Stimulated activated CD8-positive, alpha-beta memory T cell treated with anti-CD3 and anti-CD28 coated beads, Interleukin-7, amount 100 ng/mL, for 48 hours (primary cell): ENCODE results near the gene HSD11B1L.
"Not testable (repeated sequence)": the region's sequence is repeated elsewhere in the genome, so short reads cannot be mapped to it uniquely, and the experiment has no call there.

Experiments
- DNase-seq, 2 donors: peaks; one replicate each; pipeline ENCODE4 v3.0.0-alpha.2; 2020; ENCODE audit warnings: low read depth in 1 of 2; ENCODE audit errors: extremely low read depth in 1 of 2

The HSD11B1L gene

DNA sequence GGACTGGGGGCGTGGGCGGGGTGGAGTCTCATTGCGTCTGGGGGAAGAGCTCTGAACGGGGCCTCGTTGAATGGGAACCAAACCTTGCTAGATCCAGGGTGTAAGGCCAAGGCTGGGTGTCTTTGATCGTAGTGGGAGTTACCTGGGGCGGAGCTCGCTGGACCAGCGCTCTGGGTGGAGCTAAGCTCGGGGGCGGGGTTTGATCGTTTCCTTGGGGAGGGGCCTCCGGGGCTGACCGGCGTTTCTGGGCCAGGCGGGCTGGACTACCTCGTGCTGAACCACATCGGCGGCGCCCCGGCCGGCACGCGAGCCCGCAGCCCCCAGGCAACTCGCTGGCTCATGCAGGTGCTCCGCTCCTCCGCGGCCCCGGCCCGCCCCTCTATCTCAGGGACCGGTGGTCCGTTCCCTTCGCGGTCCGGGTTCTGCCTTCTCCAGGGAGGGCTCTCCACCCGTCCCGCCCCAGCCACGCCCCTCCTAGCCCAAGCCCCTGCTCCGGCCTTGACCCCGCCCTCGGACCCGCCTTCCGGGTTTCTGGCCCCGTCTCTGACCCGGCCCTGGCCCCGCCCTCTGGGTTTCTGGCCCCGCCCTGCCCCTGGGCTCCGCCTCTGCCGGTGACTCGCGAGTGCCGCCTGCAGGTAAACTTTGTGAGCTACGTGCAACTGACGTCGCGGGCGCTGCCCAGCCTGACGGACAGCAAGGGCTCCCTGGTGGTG lies 6.0 kb downstream of the HSD11B1L start:
- peak; percentile 99 for DNase-seq

- no peak for DNase-seq
These were observed 6.8 kb downstream of the HSD11B1L start for GRCh38 chr19:5687360-5688198.

- not testable (repeated sequence) for DNase-seq
These were observed 7.5 kb downstream of the HSD11B1L start for GRCh38 chr19:5688262-5688881.

DNA sequence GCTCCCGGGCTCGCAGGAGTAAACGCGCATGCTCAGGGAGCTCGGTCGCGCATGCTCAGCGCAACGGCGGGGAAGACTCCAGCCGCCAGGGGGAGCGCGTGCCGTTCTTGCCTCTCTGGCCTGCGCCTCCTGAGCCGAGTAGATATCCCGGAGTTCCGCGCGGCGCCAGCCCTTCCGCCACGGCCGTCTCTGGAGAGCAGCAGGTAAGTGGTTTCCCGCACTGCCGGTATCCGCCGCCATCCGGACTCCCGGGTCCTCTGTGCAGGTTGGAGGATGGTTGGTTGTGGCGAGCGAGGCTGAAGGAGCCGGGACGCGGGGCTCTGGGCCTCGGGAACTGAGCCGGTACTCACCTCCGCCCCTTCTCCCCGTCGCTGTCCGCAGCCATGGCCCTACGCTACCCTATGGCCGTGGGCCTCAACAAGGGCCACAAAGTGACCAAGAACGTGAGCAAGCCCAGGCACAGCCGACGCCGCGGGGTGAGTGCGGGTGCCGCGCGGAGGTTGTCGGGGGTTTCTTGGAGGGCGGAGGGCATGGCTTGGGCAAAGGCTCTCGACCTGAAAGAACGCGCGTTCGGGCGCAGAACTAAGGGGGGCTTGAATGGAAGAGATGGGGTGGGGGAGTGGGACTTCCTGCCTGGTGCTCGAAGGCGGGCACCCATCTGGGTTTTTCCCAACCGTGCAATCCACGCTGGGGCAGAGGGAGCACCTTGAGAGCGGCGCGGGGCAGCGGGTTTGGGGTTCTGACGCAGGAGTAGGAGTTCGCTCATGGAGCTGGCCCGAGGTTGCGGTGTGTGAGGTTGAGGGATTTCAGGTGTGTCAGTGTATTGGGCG lies 9.5 kb downstream of the HSD11B1L start, which contains the start of gene RPL36:
TSS of gene RPL36 (plus strand) at position 171 of the 830 bp plus-strand sequence. CDS start at position 384, 213 bp downstream.
- DNase-seq: peak; percentile 95

DNA sequence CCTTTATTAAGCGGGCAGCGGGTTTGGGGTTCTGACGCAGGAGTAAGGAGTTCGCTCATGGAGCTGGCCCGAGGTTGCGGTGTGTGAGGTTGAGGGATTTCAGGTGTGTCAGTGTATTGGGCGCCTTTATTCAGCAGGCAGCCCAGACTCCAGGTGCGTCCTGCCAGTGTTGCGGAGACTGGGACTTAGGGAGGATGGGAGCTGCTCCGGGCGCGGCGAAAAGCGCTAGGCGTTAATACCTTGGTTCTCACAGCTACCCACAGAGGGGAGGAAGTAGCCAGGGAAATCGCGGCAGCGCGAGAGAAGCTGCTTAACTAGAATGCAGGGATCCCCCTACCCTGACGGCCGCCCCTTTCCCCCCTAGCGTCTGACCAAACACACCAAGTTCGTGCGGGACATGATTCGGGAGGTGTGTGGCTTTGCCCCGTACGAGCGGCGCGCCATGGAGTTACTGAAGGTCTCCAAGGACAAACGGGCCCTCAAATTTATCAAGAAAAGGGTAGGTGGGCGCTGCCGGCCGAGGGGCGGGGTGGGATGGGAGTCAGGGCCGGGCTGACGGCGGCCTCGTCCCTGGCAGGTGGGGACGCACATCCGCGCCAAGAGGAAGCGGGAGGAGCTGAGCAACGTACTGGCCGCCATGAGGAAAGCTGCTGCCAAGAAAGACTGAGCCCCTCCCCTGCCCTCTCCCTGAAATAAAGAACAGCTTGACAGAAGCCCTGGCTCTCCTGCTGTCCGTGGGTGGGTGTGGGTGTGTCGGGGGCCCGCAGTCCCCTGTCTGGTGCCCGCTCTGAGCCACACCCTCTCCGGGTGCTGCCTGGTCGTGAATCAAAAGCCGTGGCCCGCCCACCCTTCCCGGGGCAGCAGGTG lies 10.4 kb downstream of the HSD11B1L start:
- peak in 1 of 2 donors; percentile 69 for DNase-seq

DNA sequence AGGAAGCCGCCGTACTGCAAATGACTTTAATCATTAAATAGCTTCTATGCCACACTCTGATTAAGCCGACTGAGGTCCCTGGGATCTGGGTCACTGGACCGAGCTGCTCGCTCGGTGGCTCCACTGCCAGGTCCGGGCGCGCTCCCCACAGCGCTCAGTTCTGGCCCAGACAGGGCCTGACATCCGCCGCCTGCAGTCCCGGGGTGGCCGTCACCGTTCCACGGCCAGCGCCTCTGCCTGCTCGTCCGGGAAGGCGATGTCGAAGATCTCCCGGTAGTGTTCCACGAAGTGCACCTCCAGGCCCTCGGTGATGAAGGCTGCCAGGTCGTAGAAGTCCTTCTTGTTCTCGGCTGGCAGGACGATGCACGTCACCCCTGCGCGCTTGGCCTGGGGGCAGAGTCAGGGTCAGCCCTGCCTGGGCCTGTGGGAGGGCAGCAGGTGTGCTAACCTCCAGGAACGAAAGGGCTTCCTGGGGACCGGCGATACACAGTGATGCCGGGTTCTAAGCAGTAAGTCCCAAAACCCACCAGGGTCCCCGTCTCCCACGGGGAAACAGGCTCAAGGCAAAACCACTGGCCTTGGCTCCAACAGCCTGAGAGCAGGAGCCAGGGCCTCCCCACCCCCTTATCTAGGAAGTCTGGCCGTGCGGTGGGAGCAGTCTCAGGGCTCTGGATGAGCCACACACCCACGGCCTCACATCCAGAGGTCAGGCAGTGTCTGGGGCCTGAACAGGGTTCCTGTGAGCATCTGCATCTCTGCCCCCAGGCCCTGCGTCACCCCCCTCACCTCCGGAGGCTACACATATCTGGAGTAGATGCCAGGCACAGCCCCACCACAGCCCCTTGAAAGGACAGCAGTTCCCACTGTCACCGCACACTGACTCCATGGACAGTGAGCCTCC lies 11.2 kb downstream of the HSD11B1L start:
- DNase-seq: no peak

- DNase-seq: no peak
These were observed 11.9 kb downstream of the HSD11B1L start for GRCh38 chr19:5692723-5693194.

DNA sequence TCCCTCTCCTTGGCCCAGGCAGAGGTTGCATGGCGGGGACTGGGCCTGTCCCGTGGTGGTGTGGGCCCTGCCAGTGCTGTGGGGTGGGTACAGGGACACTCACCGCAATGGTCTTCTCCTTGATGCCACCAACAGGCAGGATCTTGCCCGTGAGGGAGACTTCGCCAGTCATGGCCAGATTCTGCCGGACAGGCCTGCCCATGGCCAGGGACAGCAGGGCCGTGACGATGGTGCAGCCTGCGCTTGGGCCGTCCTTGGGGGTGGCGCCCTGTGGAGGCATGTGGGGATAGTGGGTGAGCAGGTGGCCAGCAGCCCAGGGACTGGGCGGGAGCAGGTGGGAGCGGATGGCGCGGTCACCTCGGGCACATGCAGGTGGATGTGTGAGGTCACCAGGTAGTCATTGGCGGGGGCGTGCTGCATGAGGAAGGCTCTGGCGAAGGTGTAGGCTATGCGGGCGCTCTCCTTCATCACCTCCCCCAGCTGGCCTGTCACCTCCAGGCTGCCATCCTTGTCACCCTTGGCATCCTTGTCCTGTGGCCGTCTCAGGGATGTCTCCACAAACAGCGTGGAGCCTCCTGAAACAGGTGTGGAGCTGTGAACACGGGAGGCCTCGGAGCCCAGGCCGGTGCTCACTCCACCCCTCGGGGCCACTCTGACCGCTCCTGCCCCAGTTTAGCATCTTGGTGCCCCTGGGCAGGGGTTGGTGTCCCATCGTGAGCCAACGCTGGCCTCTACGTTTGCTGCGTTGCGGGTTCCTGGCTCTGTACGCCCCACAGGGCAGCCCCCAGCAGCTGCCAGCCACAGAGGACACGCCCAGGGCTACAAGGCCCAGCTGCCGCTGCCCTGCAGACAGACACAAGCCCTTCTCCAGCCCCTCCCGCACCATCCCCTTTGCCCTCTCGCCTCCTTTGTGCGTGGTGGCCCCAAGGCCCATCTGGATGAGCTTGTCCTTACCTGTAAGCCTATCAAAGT lies 12.7 kb downstream of the HSD11B1L start:
- DNase-seq: no peak

DNA sequence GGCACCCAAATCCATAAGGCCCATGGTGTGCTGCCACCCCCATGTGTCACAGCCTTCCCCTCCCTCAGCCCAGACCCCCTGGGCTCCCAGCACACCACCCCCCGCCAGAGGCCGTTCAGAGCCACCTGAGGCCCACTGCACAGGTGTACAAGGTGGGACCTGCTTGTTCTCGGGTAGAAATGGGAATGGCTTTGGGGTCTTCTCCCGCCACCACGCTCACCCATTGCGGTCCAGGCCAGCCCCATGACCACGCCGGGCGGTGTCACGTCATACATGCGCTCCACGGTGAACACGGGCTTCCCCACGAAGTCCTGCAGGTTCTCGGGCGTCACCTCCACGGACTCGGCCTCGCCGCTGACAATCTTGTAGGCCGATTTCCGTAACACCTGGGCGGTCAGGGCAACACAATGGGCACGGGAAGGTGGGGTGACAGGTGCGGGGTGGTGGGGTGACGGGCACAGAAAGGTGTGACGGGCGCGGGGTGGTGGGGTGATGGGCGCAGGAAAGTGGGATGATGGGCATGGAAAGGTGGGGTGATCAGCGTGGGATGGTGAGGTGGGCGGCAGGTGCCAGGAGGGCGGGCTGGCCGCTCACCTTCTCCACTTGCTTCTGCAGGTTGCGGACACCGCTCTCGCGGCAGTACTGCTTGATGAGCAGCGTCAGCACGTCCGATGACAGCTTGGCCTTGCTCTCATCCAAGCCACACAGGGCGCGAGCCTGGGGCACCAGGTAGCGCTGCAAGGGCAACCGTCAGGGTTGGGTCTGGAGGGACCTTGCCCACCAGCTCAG lies 13.5 kb downstream of the HSD11B1L start:
- DNase-seq: no peak

- no peak for DNase-seq
These were observed 14.3 kb downstream of the HSD11B1L start for GRCh38 chr19:5694956-5695648.

DNA sequence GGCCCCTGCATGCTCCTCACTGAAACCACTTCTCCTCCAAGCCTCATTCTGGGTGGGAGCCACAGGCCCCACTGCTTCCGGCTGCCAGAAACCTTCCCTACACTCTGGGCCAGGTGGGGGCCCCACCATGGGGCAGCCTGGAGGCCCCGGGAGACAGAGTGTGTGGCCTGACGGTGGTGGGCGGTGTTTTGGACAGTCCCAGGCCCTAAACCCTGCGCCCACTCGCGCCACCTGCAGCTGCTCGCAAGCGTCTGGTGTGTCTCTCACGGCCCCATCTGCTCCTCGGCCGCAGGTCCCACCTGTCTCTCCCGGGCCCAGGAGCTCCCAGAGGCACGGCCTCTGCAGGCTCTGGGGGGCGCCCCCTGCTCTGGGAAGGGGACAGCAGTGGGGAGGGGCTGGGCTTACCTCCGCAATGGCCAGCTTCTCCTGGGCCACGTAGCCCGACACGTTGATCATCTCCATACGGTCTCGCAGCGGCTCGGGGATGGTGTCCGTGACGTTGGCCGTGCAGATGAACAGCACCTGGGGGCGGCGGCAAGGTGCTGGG lies 14.9 kb downstream of the HSD11B1L start:
- no peak for DNase-seq

DNA sequence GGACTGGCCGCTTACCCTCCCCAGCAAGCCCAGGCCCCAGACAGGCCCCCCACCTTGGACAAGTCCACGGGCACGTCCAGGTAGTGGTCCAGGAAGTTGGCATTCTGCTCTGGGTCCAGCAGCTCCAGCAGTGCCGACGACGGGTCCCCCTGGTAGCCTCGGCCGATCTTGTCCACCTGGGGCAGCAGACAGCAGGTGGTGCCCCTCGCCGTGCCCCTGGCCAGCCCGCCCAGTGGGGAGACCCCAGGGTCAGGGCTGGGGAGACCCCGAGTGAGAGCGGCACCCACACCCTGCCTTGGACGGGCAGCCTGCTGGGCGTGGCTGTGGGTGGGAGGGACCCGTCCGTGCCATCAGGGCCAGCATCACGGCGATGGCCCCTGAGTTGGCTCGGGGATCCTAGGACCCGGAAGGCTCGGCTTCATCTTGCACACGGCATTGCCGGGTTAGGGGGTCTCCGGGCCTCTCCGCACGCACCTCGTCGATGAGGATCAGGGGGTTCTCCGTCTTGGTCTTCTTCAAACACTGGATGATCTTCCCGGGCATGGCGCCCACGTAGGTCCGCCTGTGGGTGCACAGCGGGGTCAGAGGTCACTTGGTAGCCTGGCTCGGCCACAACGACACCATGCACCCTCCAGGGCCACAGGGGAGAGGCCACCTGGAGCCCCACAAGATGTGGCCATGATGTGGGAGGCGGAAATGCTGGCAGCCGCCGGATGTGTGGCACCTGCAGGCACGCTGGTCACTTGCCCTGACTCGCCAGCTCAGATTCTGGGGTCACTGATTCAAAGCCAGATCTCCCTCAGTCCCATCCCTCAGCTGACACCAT lies 15.6 kb downstream of the HSD11B1L start:
- no peak for DNase-seq

DNA sequence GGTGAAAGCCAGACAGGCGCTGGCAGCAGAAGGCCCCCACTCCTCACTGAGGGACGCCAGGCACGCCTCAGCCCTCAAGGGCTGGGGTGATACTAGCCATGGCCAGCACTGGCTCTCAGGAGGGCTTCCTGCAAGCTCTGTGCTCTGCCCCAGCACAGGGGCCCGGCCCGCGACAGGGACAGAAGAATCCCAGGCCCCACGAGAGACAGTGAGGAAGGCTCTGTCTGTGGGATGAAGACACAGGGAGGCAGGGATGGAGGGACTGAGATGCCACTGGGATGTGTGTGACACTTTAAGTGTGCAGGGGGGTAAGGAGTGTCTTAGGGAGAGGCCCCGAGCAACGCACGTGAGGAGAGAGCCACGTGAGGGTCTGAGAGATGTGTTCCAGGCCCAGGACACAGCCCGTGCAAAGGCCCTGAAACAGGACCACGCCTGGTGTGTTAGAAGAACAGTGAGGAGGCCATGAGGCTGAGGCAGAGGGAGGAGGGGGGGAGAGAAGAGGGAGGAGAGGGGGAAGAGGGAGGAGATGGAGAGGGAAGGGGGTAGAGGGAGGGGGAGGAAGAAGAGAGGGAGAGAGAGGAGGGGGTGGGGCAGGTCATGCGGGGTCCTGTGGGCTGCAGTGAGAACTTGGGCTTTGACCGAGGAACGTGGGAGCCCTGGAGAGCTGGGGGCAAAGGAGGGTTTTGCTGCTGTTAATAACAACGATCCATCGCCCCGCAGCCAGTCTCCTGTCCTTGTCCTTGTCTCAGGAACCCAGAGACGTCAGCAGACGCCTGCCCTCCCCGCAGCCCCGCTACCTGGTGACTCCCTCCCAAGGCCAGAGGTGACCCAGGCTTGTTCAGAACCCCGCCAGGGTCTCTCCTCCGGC lies 16.4 kb downstream of the HSD11B1L start:
- no peak for DNase-seq
